ENCODE data around the gene BPIFB3.

BPIFB3 gene

GRCh38 chr20:33104336-33104735, 50.6 kb downstream of the BPIFB3 start:
- Histone ChIP-seq H3K4me1 (ENCODE audit: control insufficient read depth, insufficient read depth, low read length) (no peaks in the 10 kb centered on the region), H3K27ac (ENCODE audit: extremely low read depth, low read depth, low read length) (no peak overlapping the region), H3K4me3 (ENCODE audit: low read depth, low read length) (no peak overlapping the region), H3K9me3 (ENCODE audit: control insufficient read depth, insufficient read depth, low read depth, low read length) (no peaks in the 10 kb centered on the region), H3K36me3 (ENCODE audit: control insufficient read depth in 2 of 2, insufficient read depth in 1 of 2, low read length in 2 of 2) (no peaks in the 10 kb centered on the region)
- ChIA-PET POLR2A (no interaction called here), CTCF (interaction anchor here (0.6 kb wide), 1 partner anchor 16 kb away, joined by 3 read pairs; no protein-coding TSS in a partner anchor)
- TF ChIP-seq FEZF1 (tag by site-specific recombination; IDR thresholded peaks at IDR 0.05) = no peak
- no peak for TF ChIP-seq ZNF146 (tag by site-specific recombination; IDR thresholded peaks at IDR 0.05)
- TF ChIP-seq SALL2 (tag by site-specific recombination; IDR thresholded peaks at IDR 0.05; ENCODE audit: borderline replicate concordance) = no peak
- no peak for TF ChIP-seq MEIS1 (CRISPR knock-in tag; IDR thresholded peaks at IDR 0.05; ENCODE audit: borderline replicate concordance)
- no peak for TF ChIP-seq ZXDB (tag by site-specific recombination; IDR thresholded peaks at IDR 0.05)
- no peak for TF ChIP-seq ZNF664 (tag by site-specific recombination; IDR thresholded peaks at IDR 0.05)
- no peak for TF ChIP-seq ZNF350 (tag by site-specific recombination; IDR thresholded peaks at IDR 0.05)
- no peak for TF ChIP-seq ZNF174 (tag by site-specific recombination; IDR thresholded peaks at IDR 0.05)
- no peak for TF ChIP-seq ZSCAN4 (tag by site-specific recombination; IDR thresholded peaks at IDR 0.05)
- no peak for TF ChIP-seq ZNF624 (tag by site-specific recombination; IDR thresholded peaks at IDR 0.05)
- TF ChIP-seq ZBTB17 (tag by site-specific recombination; IDR thresholded peaks at IDR 0.05) = no peak
- TF ChIP-seq ZNF157 (tag by site-specific recombination; IDR thresholded peaks at IDR 0.05) = no peak
- TF ChIP-seq TRIM28 (IDR thresholded peaks at IDR 0.05; ENCODE audit: borderline replicate concordance, low read length) = no peak
- no peak for TF ChIP-seq ZNF677 (tag by site-specific recombination; IDR thresholded peaks at IDR 0.05)
- no peak for TF ChIP-seq PRDM4 (tag by site-specific recombination; IDR thresholded peaks at IDR 0.05)
- no peak for TF ChIP-seq ZFP69B (tag by site-specific recombination; IDR thresholded peaks at IDR 0.05)
- TF ChIP-seq ZNF670 (tag by site-specific recombination; IDR thresholded peaks at IDR 0.05; ENCODE audit: low read depth) = no peak
- no peak for TF ChIP-seq ZNF621 (tag by site-specific recombination; IDR thresholded peaks at IDR 0.05)
- TF ChIP-seq ZNF398 (tag by site-specific recombination; IDR thresholded peaks at IDR 0.05) = no peak

GRCh38 chr20:33105316-33105924, 51.7 kb downstream of the BPIFB3 start:
- Histone ChIP-seq H3K27ac (ENCODE audit: extremely low read depth, low read depth, low read length) (no peak overlapping the region), H3K4me1 (ENCODE audit: control insufficient read depth, insufficient read depth, low read length) (no peaks in the 10 kb centered on the region), H3K4me3 (ENCODE audit: low read depth, low read length) (no peak overlapping the region), H3K9me3 (ENCODE audit: control insufficient read depth, insufficient read depth, low read depth, low read length) (no peaks in the 10 kb centered on the region), H3K36me3 (ENCODE audit: control insufficient read depth in 2 of 2, insufficient read depth in 1 of 2, low read length in 2 of 2) (no peaks in the 10 kb centered on the region)
- POLR2A ChIA-PET = no interaction called here
- CTCF ChIA-PET = no interaction called here
- TF ChIP-seq ZNF585B (tag by site-specific recombination; IDR thresholded peaks at IDR 0.05) (no peak), BCL11A (tag by site-specific recombination; IDR thresholded peaks at IDR 0.05; ENCODE audit: low read depth) (no peak), ZFP37 (tag by site-specific recombination; IDR thresholded peaks at IDR 0.05) (no peak), ZNF311 (tag by site-specific recombination; IDR thresholded peaks at IDR 0.05; ENCODE audit: borderline replicate concordance) (no peak), ZNF530 (tag by site-specific recombination; IDR thresholded peaks at IDR 0.05; ENCODE audit: low read depth) (no peak), SALL2 (tag by site-specific recombination; IDR thresholded peaks at IDR 0.05; ENCODE audit: borderline replicate concordance) (no peak), ZNF449 (tag by site-specific recombination; IDR thresholded peaks at IDR 0.05) (no peak), KLF1 (tag by site-specific recombination; IDR thresholded peaks at IDR 0.05) (no peak), ZNF423 (tag by site-specific recombination; IDR thresholded peaks at IDR 0.05) (no peak), ZNF16 (tag by site-specific recombination; IDR thresholded peaks at IDR 0.05; ENCODE audit: low read depth) (no peak)

All from HEK293 (cell line).